Activated CD4-positive, alpha-beta memory T cell treated with anti-CD3 and anti-CD28 coated beads for 36 hours (primary cell): ENCODE data around the gene CACNA1A. TPM values are rescaled to one million over a fixed set of nuclear protein-coding genes. Genes with fewer than 3 reads are reported as not detected.

Source experiments
- CTCF ChIA-PET: fragments of 350-600 bp; sonication (Branson Sonifier 250); formaldehyde crosslinking; loops from one replicate; lab custom pipeline; 2021; ENCODE audit warnings: antibody characterized with exemption, inconsistent platforms; lab: Charles Lee
- POLR2A ChIA-PET: fragments of 350-600 bp; sonication (Branson Sonifier 250); formaldehyde crosslinking; loops from one replicate; lab custom pipeline; 2021; ENCODE audit warnings: antibody characterized with exemption; lab: Charles Lee
- DNase-seq: peaks from one replicate; pipeline ENCODE4 v3.0.0-alpha.2; 2020
- H3K27ac Mint-ChIP-seq: one replicate; pipeline ENCODE4 v1.8.0; 2021; ENCODE audit warnings: mixed read lengths
- H3K27me3 Mint-ChIP-seq: one replicate; pipeline ENCODE4 v1.8.0; 2021; ENCODE audit warnings: mixed read lengths
- H3K36me3 Mint-ChIP-seq: one replicate; pipeline ENCODE4 v1.8.0; 2021; ENCODE audit warnings: mixed read lengths
- H3K4me1 Mint-ChIP-seq: one replicate; pipeline ENCODE4 v1.8.0; 2021; ENCODE audit warnings: low read depth, mixed read lengths
- H3K4me3 Mint-ChIP-seq: one replicate; pipeline ENCODE4 v1.8.0; 2021; ENCODE audit warnings: mild to moderate bottlenecking, mixed read lengths
- H3K9me3 Mint-ChIP-seq: one replicate; pipeline ENCODE4 v1.8.0; 2021; ENCODE audit warnings: mixed read lengths
- intact Hi-C: fragments of 100-400 bp; cut with micrococcal nuclease; formaldehyde crosslinking; loops from one replicate; pipeline ENCODE4 v1.15.1; 2023
- total RNA-seq, 2 experiments: library from RNA; stranded (reverse); gene quantifications; one replicate each; pipeline ENCODE4 v1.2.3, GENCODE V29; 2021

Gene CACNA1A
- total RNA-seq, 2 experiments from 2014 or later: 0.46 to 0.74 TPM

DNA sequence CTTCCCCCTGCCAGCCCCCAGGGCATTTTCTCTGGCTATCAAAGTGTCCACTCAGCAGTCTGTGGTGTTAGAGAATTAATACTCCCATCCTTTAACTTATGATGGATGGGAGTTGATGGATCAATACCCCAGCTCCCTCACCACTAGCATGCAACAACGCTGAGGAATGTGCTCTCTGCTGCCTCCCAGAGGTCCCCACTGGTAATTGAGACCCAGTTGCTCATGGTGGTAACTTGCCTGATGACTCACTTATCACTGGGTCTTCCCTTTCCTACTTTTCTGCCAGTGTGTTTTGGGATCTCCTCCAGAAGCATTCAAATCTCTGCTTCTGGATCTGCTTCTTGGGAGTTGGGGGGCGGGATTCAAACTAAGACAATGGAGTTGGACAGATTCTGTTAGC, 20.3 kb upstream of the CACNA1A start:
- Mint-ChIP-seq H3K9me3 (peaks cover 5% of the 10 kb centered on the region), H3K36me3 (no peaks in the 10 kb centered on the region), H3K27ac (no peak overlapping the region), H3K4me3 (no peak overlapping the region), H3K4me1 (no peaks in the 10 kb centered on the region), H3K27me3 (peaks cover 42% of the 10 kb centered on the region)
- intact Hi-C loops: no loop called here
- peak; percentile 41 for DNase-seq
- ChIA-PET CTCF (interaction anchor here (0.6 to 0.9 kb wide), 3 partner anchors 17 to 64 kb away, joined by 3 read pairs; no protein-coding TSS in a partner anchor), POLR2A (no interaction called here)

DNA sequence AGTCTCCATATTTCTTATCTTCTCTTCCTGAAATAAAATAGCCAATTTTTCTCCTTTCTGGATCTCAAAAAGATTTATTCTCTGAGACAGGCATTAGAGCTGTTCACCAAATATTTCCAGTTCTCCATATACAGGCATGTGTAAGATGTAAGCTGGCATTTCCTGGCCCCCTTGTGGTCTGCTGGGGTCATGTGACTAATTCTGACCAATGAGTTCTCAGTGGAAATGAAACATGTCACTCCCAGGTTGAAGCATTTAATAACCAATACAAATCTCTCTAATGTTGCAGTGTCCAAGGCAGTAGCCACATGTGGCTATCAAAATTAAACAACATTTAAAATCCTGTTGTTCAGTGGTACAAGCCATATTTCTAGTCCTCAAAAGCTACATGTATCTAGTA, 14.8 kb upstream of the CACNA1A start:
- no peak for DNase-seq
- peaks cover 4% of the 10 kb centered on the region for H3K36me3 Mint-ChIP-seq
- no peak overlapping the region for H3K4me3 Mint-ChIP-seq
- peaks cover 24% of the 10 kb centered on the region for H3K27me3 Mint-ChIP-seq
- no peaks in the 10 kb centered on the region for H3K4me1 Mint-ChIP-seq
- ChIA-PET CTCF (interaction anchor here (0.9 kb wide), 1 partner anchor 68 kb away, joined by 3 read pairs; no protein-coding TSS in a partner anchor), POLR2A (no interaction called here)
- intact Hi-C loops: no loop called here
- peaks cover 32% of the 10 kb centered on the region for H3K9me3 Mint-ChIP-seq
- H3K27ac Mint-ChIP-seq: no peak overlapping the region

DNA sequence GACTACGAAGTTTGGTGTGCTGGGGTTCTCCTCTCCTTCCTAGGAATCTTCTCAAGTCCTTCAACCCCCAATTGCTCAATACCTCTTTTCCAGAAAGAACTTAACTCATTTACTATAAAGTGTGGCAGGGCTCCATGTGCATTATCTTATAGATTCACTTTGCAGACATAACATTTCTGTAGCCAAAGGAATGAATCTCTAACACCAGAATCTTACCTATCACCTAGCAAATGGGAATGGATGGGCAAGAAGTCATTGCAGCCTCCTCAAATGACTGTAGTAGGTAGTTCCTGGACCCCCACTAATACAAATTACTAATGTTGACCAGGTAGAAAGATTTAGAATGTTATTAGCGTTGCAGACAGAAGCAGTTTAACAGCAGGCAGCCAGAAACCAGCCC, 5.7 kb upstream of the CACNA1A start:
- intact Hi-C loops: no loop called here
- peaks cover 43% of the 10 kb centered on the region for H3K27me3 Mint-ChIP-seq
- no peak for DNase-seq
- peaks cover 3% of the 10 kb centered on the region for H3K4me1 Mint-ChIP-seq
- POLR2A ChIA-PET: no interaction called here
- CTCF ChIA-PET: no interaction called here
- no peak overlapping the region for H3K4me3 Mint-ChIP-seq
- no peaks in the 10 kb centered on the region for H3K9me3 Mint-ChIP-seq
- no peaks in the 10 kb centered on the region for H3K36me3 Mint-ChIP-seq
- no peak overlapping the region for H3K27ac Mint-ChIP-seq

DNA sequence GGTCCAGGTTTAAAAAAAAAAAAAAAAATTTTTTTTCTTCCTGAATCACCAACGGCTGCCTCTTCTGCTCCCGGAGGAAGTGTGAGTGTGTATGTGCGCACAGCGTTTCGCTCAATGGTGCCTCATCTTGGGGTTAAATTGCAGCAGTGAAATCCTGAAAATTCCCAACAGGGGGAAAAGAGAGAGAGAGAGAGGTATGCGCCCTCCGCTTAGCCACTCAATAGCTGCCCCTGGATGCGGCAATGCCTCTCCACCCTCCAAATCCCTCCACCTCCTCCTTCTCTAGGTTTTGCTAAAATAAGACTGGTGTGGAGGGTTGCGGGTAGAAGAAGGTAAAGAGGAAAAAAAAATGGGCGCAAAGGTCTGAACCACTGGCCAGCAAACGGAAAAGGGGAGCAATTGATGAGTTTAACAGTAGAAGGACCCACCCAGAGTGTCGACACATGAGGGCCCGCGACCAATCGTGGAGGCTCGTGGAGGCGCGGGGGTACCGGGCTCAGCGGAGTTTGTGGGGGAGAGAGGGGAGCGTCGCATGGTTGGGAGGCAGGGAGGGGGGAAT, 853 bp upstream of the CACNA1A start:
- intact Hi-C loops: no loop called here
- POLR2A ChIA-PET: no interaction called here
- CTCF ChIA-PET: interaction anchor here (0.6 kb wide), 2 partner anchors 84 to 447 kb away, joined by 3 read pairs; no protein-coding TSS in a partner anchor
- Mint-ChIP-seq H3K36me3 (no peaks in the 10 kb centered on the region), H3K4me1 (peaks cover 3% of the 10 kb centered on the region), H3K4me3 (peak overlapping the region; percentile 39), H3K9me3 (no peaks in the 10 kb centered on the region), H3K27ac (no peak overlapping the region), H3K27me3 (peaks cover 61% of the 10 kb centered on the region)
- DNase-seq: no peak

DNA sequence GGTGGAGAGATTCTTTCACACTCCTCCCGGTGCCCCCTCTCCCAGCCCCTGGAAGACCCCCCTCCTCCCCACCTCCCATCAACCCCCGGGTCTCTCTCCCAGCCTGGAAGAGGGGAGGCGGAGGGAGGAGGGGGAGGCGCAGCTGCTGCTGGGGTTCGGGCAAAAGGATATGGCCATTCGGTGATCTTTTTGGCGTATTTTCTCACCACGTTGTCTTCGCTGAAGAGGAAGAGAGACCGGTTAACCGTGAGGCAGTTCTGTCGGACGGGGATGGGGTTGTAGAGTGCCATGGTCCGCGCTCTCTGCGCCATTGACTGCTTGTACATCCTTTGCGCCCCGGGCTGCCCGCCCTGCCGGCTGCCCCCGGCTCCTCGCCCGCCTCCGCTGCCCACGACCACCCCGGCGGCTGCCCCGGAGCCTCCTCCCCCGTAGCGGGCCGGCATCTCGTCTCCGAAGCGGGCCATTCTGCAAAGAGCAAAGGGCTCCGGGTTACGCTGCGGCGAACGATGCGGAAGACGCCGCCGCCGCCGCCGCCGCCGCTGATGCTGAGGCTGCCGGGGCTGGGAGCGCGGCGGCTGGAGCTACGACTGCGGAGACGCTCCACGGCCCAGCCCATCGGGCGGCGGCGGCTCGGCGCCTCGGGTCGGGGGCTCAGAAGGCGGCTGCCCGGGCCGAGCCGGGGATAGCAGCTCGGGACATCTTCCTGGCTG, 363 bp downstream of the CACNA1A start:
- Mint-ChIP-seq H3K27me3 (peaks cover 57% of the 10 kb centered on the region), H3K4me3 (no peak overlapping the region), H3K27ac (no peak overlapping the region), H3K36me3 (no peaks in the 10 kb centered on the region), H3K9me3 (no peaks in the 10 kb centered on the region), H3K4me1 (peaks cover 3% of the 10 kb centered on the region)
- ChIA-PET POLR2A (no interaction called here), CTCF (no interaction called here)
- intact Hi-C loops: no loop called here
- peak; percentile 25 for DNase-seq

DNA sequence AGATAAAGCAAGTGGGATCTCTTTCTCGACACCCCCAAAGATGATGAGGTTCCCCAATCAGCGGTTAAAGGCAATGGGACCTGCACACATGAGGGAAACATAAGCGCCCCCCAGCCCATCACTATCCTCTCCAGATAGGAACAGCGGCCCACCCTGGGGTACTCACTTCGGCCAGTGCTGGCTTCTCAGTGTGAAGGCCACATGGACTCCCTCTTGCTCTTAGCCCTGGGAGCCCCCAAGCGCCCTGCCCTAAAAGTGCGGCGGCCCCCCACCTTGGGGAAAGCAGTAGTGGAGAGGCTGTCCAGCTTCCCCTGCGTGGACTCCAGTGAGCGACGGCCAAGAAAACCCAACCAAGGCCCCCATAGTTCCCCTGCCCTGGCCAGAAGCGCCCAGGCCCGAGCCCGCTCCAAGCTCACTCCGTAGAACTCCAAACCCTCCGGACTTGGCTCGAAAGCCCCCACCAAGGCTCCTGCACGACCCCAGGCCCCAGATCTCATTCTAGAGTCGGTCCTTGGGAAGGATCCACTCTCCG, 1.0 kb downstream of the CACNA1A start:
- Mint-ChIP-seq H3K36me3 (no peaks in the 10 kb centered on the region), H3K27me3 (peaks cover 61% of the 10 kb centered on the region), H3K4me3 (no peak overlapping the region), H3K9me3 (no peaks in the 10 kb centered on the region), H3K27ac (no peak overlapping the region), H3K4me1 (peaks cover 3% of the 10 kb centered on the region)
- intact Hi-C loops: no loop called here
- CTCF ChIA-PET: no interaction called here
- POLR2A ChIA-PET: no interaction called here
- DNase-seq: no peak

DNA sequence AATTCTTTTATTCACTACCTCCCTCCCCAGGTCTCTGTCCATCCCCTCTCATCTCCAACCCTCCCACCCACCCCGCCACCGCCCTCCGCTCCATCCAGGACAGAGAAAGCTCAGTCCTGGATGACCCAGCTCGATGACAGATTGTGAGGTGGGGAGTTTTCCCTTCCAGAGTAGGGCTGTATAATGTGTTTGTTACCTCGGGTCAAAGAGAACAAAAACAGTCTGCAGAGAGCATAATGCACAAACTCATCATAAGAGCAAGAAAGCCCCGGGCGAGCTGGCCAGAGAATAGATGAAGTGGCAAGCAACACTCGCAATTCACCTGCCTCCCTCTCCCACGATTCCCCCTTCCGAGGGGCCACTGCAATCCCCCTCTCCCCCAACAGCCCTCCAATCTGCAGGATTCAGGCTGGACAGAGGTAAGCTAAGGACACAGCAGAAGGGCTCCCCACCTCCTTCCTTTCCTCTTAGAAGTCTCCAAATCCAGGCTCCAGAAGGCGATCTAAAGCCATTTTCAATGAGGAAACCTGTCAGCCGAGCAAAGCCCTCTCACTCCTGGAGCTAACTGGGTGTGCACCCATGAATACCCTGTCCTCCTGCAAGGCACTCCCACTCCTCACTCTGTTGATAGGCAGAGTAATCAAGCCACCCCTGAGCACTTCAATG, 2.6 kb downstream of the CACNA1A start:
- no peak overlapping the region for H3K27ac Mint-ChIP-seq
- CTCF ChIA-PET: no interaction called here
- H3K27me3 Mint-ChIP-seq: peaks cover 55% of the 10 kb centered on the region

DNA sequence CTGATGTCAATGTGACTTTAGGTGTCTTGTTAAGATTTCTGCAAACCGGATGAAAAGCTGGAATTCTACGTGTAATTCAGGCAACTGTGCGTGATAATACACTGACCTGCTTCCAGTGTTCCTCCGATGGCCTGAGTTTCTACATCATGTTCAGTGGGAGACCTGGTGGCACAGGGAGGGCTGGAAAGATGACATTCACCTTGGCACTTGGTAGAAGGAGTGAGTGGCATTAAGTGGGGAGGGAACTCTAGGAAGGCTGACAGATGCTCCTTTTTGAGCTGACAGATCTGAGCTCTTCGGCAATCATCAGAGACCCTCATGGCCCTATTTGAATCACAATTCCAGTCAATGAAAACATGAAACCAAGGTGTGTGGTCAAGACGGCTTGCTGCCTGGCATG, 4.0 kb downstream of the CACNA1A start:
- Mint-ChIP-seq H3K27ac (no peak overlapping the region), H3K4me1 (peaks cover 3% of the 10 kb centered on the region), H3K9me3 (no peaks in the 10 kb centered on the region), H3K4me3 (no peak overlapping the region), H3K27me3 (peaks cover 45% of the 10 kb centered on the region), H3K36me3 (no peaks in the 10 kb centered on the region)
- ChIA-PET CTCF (no interaction called here), POLR2A (no interaction called here)
- DNase-seq: no peak
- intact Hi-C loops: no loop called here

More for the DNA sequence above, 2.6 kb downstream of the CACNA1A start:
- no peak for DNase-seq
- Mint-ChIP-seq H3K9me3 (no peaks in the 10 kb centered on the region), H3K4me3 (no peak overlapping the region), H3K4me1 (peaks cover 3% of the 10 kb centered on the region), H3K36me3 (no peaks in the 10 kb centered on the region)
- intact Hi-C loops: no loop called here
- POLR2A ChIA-PET: no interaction called here

DNA sequence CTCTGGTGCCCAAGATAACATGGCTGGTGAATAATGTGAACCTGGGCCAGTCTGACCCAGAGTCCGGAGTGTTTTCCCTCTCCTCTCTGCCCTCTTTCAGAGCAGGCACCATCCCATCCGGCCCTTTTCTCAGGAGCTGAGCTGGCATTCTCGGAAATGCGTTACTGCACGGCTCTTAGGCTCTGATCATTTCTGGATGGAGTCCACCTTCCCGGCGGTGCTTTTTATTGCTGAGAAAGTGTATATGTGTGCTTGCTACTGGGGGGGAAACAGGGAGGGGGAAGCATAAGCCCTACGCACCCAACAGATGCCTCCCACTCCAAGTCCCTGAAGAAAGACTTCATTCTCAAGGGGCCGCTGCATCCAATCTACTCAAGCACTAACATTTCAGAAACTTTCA, 6.6 kb downstream of the CACNA1A start:
- POLR2A ChIA-PET: no interaction called here
- H3K4me3 Mint-ChIP-seq: no peak overlapping the region
- intact Hi-C loops: no loop called here

DNA sequence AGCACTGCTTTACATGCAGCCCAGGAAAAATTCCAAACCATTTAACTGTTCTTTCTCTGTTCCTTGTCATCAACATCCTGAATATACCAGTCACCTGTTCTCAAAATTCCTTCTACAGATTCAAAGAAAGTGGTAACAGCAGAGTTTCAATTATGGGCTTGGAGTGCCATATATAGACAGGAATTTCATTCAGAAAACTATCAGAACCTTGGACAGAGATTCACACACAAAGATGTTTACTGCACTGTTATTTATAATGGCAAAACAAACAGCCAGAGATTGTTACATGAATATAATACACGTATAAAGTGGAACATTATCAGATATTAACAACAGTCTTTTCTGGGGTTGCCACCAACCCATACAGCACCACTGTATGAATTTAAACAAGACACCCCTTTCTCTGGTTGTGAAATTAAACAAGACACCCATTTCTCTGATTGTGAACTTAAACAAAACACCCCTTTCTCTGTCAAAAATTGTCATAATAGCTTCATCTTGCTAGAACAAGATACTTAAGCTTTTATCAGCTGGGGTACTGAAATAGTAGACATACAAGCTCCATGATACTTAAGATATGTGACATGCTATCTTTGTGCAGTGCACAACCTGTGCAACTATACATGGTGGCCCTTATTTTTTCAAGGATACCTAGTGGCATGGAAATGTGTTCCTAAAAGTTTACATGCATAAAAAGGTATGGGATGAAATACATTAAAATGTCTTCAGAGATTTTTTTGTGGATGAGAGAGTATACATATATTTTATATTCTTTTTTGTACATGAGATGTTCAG, 12.6 kb downstream of the CACNA1A start:
- intact Hi-C loops: no loop called here
- Mint-ChIP-seq H3K9me3 (peaks cover 4% of the 10 kb centered on the region), H3K27me3 (peaks cover 14% of the 10 kb centered on the region), H3K27ac (no peak overlapping the region), H3K4me1 (no peaks in the 10 kb centered on the region), H3K4me3 (no peak overlapping the region), H3K36me3 (no peaks in the 10 kb centered on the region)
- no peak for DNase-seq
- ChIA-PET POLR2A (interaction anchor here (1.0 kb wide), 1 partner anchor 8 kb away, joined by 3 read pairs; no protein-coding TSS in a partner anchor), CTCF (interaction anchor here (0.6 kb wide), 1 partner anchor 33 kb away, joined by 3 read pairs; no protein-coding TSS in a partner anchor)

More for the DNA sequence above, 6.6 kb downstream of the CACNA1A start:
- CTCF ChIA-PET: no interaction called here
- peaks cover 33% of the 10 kb centered on the region for H3K27me3 Mint-ChIP-seq
- DNase-seq: no peak
- H3K36me3 Mint-ChIP-seq: no peaks in the 10 kb centered on the region
- no peak overlapping the region for H3K27ac Mint-ChIP-seq
- no peaks in the 10 kb centered on the region for H3K4me1 Mint-ChIP-seq
- H3K9me3 Mint-ChIP-seq: no peaks in the 10 kb centered on the region

DNA sequence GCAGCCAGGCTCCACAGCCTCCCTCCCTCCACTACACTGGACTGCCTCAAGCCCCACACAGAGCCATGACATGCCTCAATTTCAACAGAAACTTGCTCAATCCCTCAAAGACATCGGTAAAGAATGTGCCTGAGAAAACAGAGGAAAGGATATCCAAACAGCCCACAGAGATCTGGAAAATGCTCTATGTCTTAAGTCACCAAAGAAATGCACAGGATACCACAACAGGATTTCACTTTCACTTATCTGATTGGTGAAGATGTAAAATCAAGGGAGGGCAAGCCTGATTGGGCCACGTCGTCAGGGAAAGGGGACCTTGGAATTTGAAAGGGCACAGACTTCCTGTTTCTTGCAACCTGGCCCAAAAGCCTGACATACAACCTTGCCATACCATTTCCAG, 14.2 kb downstream of the CACNA1A start:
- intact Hi-C loops: no loop called here
- Mint-ChIP-seq H3K4me1 (no peaks in the 10 kb centered on the region), H3K27me3 (peaks cover 17% of the 10 kb centered on the region), H3K36me3 (no peaks in the 10 kb centered on the region), H3K4me3 (no peak overlapping the region), H3K9me3 (peaks cover 4% of the 10 kb centered on the region), H3K27ac (no peak overlapping the region)
- no peak for DNase-seq
- ChIA-PET CTCF (no interaction called here), POLR2A (no interaction called here)

DNA sequence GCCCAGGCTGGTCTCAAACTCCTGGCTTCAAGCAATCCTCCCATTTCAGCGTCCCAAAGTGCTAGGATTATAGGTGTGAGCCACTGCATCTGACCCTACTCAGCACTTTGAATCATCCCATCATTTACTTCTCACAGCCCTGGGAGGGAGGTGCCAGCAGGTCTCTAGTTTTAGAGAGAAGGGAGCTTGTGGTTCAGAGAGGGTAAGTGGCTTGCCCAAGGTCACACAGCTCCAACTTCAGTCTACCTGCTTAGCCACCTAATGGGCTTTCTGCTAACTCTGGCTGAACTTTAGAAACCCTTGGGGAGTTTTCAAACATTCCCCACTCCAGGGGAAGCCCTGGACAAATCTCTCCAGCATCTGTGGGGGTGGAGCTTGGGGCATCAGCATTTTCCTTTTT, 18.3 kb downstream of the CACNA1A start:
- no peak overlapping the region for H3K27ac Mint-ChIP-seq
- H3K27me3 Mint-ChIP-seq: peaks cover 23% of the 10 kb centered on the region

More for the DNA sequence above, 18.3 kb downstream of the CACNA1A start:
- H3K4me3 Mint-ChIP-seq: no peak overlapping the region
- POLR2A ChIA-PET: no interaction called here
- intact Hi-C loops: no loop called here
- no peaks in the 10 kb centered on the region for H3K36me3 Mint-ChIP-seq
- DNase-seq: no peak
- H3K4me1 Mint-ChIP-seq: no peaks in the 10 kb centered on the region
- CTCF ChIA-PET: no interaction called here
- peaks cover 7% of the 10 kb centered on the region for H3K9me3 Mint-ChIP-seq
